Keratinocyte (primary cell): ENCODE data around the gene TPCN2. TPM values are rescaled to one million over a fixed set of nuclear protein-coding genes. Genes with fewer than 3 reads are reported as not detected.

Experiments
- DNase-seq: peaks from one replicate; pipeline ENCODE4 v3.0.0-alpha.2; 2011; ENCODE audit warnings: low read depth, missing footprints, low spot score
- FAIRE-seq: peaks from 2 replicates; lab custom pipeline; 2011; peaks lifted over from hg19 to GRCh38; lab: Jason Lieb, UNC
- H2AFZ ChIP-seq: 2 replicates; pipeline ENCODE4 v1.6.0; 2012; ENCODE audit warnings: low read length, control low read depth, inconsistent platforms; ENCODE audit not compliant: control insufficient read depth
- H3K27ac ChIP-seq: 2 replicates; pipeline ENCODE4 v1.5.1; 2011; ENCODE audit warnings: low read length; ENCODE audit not compliant: control insufficient read depth, insufficient read depth
- H3K27me3 ChIP-seq: 3 replicates; pipeline ENCODE4 v1.6.0; 2011; ENCODE audit warnings: low read length; ENCODE audit not compliant: control insufficient read depth, insufficient read depth; ENCODE audit errors: extremely low read depth
- H3K36me3 ChIP-seq, 2 experiments: 2 replicates in 1 of 2; 3 replicates in 1 of 2; pipeline ENCODE4 v1.5.1; 2011; ENCODE audit warnings: low read length in 2 of 2, mild to moderate bottlenecking in 1 of 2; ENCODE audit not compliant: control insufficient read depth in 2 of 2, insufficient read depth in 2 of 2; ENCODE audit errors: extremely low read depth in 1 of 2
- H3K4me1 ChIP-seq: 3 replicates; pipeline ENCODE4 v1.5.1; 2011; ENCODE audit warnings: low read length; ENCODE audit not compliant: control insufficient read depth, insufficient read depth; ENCODE audit errors: extremely low read depth
- H3K4me2 ChIP-seq: 3 replicates; pipeline ENCODE4 v1.6.0; 2011; ENCODE audit warnings: low read depth, low read length; ENCODE audit not compliant: control insufficient read depth, insufficient read depth; ENCODE audit errors: extremely low read depth
- H3K4me3 ChIP-seq, 3 experiments: fragments of 200-600 bp in 1 of 3; sonication (generic) in 1 of 3; 2 replicates in 2 of 3; 3 replicates in 1 of 3; pipeline ENCODE4 v1.5.1; 2011 to 2016; ENCODE audit warnings: low read length in 3 of 3, mild to moderate bottlenecking in 3 of 3, control low read depth in 2 of 3, inconsistent platforms in 1 of 3, low read depth in 1 of 3, mixed read lengths in 1 of 3, mixed run types in 1 of 3, moderate library complexity in 1 of 3; ENCODE audit not compliant: control insufficient read depth in 2 of 3, insufficient read depth in 2 of 3; ENCODE audit errors: extremely low read depth in 1 of 3
- H3K79me2 ChIP-seq: 2 replicates; pipeline ENCODE4 v1.6.0; 2012; ENCODE audit warnings: low read length; ENCODE audit not compliant: control insufficient read depth, insufficient read depth
- H3K9ac ChIP-seq: 3 replicates; pipeline ENCODE4 v1.6.0; 2011; ENCODE audit warnings: low read length; ENCODE audit not compliant: control insufficient read depth, insufficient read depth; ENCODE audit errors: extremely low read depth
- H3K9me1 ChIP-seq: 3 replicates; pipeline ENCODE4 v1.6.0; 2011; ENCODE audit warnings: low read length; ENCODE audit not compliant: control insufficient read depth, insufficient read depth; ENCODE audit errors: extremely low read depth
- H3K9me3 ChIP-seq: 2 replicates; pipeline ENCODE4 v1.5.1; 2012; ENCODE audit warnings: low read depth, low read length; ENCODE audit not compliant: control insufficient read depth
- H4K20me1 ChIP-seq: 3 replicates; pipeline ENCODE4 v1.6.0; 2011; ENCODE audit warnings: low read length; ENCODE audit not compliant: control insufficient read depth, insufficient read depth; ENCODE audit errors: extremely low read depth
- EZH2 ChIP-seq: IDR thresholded peaks from one replicate; pipeline ENCODE4 v1.6.1; 2012; ENCODE audit warnings: inconsistent platforms, mild to moderate bottlenecking, low read length, moderate library complexity
- dilution Hi-C: fragments of 300-500 bp; cut with MboI; formaldehyde crosslinking; loops from one replicate; pipeline ENCODE4 v1.7.0; 2020; ENCODE audit warnings: low sequenced_read_pairs; ENCODE audit not compliant: extremely low pct_ligation_motif_present
- polyA plus RNA-seq, 5 experiments: library from polyadenylated mRNA; depleted of rRNA in 3 of 5; stranded (reverse) in 3 of 5; stranded (forward) in 1 of 5; unstranded in 1 of 5; fragments of >200 nt; gene quantifications; 1 replicate in 1 of 5; 2 replicates in 3 of 5; 3 replicates in 1 of 5; pipeline versions ENCODE4 v1.2.1 to v1.2.3, GENCODE V29; 2011 to 2012; ENCODE audit warnings: missing spikeins in 2 of 5, low read depth in 1 of 5, low replicate concordance in 1 of 5
- TF ChIP-seq, protein P1 (sequence below), 3 experiments: IDR thresholded peaks in 1 of 3; conservative IDR thresholded peaks in 1 of 3; optimal IDR thresholded peaks in 1 of 3; 2 replicates in 2 of 3; 3 replicates in 1 of 3; pipeline versions ENCODE3 to v1.5.1; 2011; ENCODE audit warnings: low read length in 3 of 3, mild to moderate bottlenecking in 3 of 3, moderate library complexity in 2 of 3, control low read depth in 1 of 3, inconsistent platforms in 1 of 3; ENCODE audit not compliant: insufficient read depth in 2 of 3; ENCODE audit errors: extremely low read depth in 1 of 3

The TPCN2 gene
- polyA plus RNA-seq, 1 donor (not counting 4 experiments of a cell fraction or from before 2014, with no cell fraction given): 7.7 TPM

DNA sequence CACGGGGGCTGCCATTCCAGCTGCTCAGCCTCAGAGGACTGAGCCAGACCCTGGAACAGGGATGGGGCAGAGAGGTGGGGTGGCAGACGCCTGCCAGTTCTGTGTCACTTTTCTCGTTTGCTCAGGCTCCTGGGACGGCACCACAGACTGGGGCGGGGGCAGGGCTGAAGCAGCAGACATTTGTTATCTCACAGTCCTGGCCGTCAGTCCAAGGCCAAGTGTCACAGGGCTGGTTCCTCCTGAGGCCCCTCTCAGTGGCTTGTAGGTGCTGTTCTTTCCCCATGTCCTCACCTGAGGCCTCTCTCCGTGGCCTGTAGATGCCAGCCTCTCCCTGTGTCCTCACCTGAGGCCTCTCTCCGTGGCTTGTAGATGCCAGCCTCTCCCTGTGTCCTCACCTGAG is 24.7 kb downstream of the TPCN2 start:
- no peak overlapping the region for H2AFZ ChIP-seq
- H3K4me2 ChIP-seq: no peak overlapping the region
- no peaks in the 10 kb centered on the region for H3K9me1 ChIP-seq
- H3K36me3 ChIP-seq: peaks cover 0 to 12% of the 10 kb centered on the region in 2 experiments
- no peak for FAIRE-seq
- H3K27me3 ChIP-seq: no peaks in the 10 kb centered on the region
- DNase-seq: no peak
- H3K79me2 ChIP-seq: no peaks in the 10 kb centered on the region
- dilution Hi-C loops: no loop called here
- no peak overlapping the region for H3K9ac ChIP-seq
- H3K4me1 ChIP-seq: no peaks in the 10 kb centered on the region
- H3K9me3 ChIP-seq: no peaks in the 10 kb centered on the region
- no peak overlapping the region for H3K4me3 ChIP-seq
- TF ChIP-seq, protein P1, sequence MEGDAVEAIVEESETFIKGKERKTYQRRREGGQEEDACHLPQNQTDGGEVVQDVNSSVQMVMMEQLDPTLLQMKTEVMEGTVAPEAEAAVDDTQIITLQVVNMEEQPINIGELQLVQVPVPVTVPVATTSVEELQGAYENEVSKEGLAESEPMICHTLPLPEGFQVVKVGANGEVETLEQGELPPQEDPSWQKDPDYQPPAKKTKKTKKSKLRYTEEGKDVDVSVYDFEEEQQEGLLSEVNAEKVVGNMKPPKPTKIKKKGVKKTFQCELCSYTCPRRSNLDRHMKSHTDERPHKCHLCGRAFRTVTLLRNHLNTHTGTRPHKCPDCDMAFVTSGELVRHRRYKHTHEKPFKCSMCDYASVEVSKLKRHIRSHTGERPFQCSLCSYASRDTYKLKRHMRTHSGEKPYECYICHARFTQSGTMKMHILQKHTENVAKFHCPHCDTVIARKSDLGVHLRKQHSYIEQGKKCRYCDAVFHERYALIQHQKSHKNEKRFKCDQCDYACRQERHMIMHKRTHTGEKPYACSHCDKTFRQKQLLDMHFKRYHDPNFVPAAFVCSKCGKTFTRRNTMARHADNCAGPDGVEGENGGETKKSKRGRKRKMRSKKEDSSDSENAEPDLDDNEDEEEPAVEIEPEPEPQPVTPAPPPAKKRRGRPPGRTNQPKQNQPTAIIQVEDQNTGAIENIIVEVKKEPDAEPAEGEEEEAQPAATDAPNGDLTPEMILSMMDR (optimal IDR thresholded peaks at IDR 0.05 in 1 of 3, IDR thresholded peaks at IDR 0.05 in 1 of 3, conservative IDR thresholded peaks at IDR 0.05 in 1 of 3; ENCODE audit: extremely low read depth in 1 of 3, insufficient read depth in 2 of 3, low read length in 3 of 3): no peak
- no peak for TF ChIP-seq EZH2
- H4K20me1 ChIP-seq: no peaks in the 10 kb centered on the region
- H3K27ac ChIP-seq: no peak overlapping the region

DNA sequence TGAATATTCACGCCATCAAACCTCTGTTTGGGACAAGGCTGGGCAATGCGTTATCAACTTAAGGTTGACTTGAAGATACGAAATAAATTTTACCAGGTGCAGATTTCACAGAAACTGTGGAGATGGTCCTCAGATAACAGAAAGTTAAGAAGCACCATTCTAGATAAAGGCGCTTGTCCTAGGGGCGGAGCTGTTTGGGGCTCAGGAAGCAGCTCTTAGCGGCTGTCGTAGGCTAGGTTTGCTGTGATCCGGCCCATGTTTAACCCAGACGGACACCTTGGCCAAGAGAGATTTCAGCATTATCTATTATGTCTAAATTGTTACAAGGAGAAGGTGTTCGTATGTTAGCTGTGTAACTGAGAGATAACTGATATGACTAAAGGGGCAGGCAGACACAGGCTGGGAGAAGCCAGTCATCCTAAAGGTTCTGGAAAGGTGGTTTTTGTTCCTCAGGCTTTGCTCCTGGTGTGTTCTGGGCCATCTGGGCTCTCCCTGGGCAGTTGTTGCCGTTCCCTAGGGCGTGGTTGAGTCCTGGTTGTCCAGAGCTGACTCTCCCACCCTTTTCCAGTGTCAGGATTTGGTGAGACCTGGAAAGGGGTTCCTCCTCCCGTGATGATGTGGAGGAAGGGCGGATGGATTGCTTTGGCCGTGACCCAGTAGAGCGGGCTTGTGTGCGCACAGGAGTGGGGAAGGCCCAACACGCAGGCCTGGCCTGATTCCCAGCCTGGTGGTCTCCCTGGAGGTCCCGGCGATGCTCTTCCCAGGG is 25.8 kb downstream of the TPCN2 start:
- FAIRE-seq (no peak), DNase-seq (no peak)
- Histone ChIP-seq H3K9me1 (peaks cover under 1% of the 10 kb centered on the region), H3K4me1 (peaks cover under 1% of the 10 kb centered on the region), H2AFZ (no peak overlapping the region), H3K36me3 (peaks cover 0 to 16% of the 10 kb centered on the region in 2 experiments), H3K27me3 (no peaks in the 10 kb centered on the region), H4K20me1 (no peaks in the 10 kb centered on the region), H3K4me3 (no peak overlapping the region), H3K4me2 (no peak overlapping the region), H3K27ac (no peak overlapping the region), H3K9ac (no peak overlapping the region), H3K79me2 (no peaks in the 10 kb centered on the region), H3K9me3 (no peaks in the 10 kb centered on the region)
- TF ChIP-seq EZH2: no peak
- TF ChIP-seq, protein P1 (optimal IDR thresholded peaks at IDR 0.05 in 1 of 3, IDR thresholded peaks at IDR 0.05 in 1 of 3, conservative IDR thresholded peaks at IDR 0.05 in 1 of 3; ENCODE audit: extremely low read depth in 1 of 3, insufficient read depth in 2 of 3, low read length in 3 of 3): no peak
- dilution Hi-C loops: no loop called here
